ENCODE results near the gene RCSD1. TPM values are rescaled to one million over a fixed set of nuclear protein-coding genes. Genes with fewer than 3 reads are reported as not detected.

Gene RCSD1
- total RNA-seq, 1 experiment from 2014 or later, result 0.50 TPM

GRCh38 chr1:167659450-167659849 is 29.4 kb downstream of the RCSD1 start (continued):
- no peak for TF ChIP-seq ESRRA (CRISPR knock-in tag; IDR thresholded peaks at IDR 0.05; ENCODE audit: borderline replicate concordance)

- H3K4me1 Mint-ChIP-seq, result peaks cover 4% of the 10 kb centered on the region; the same call in 1 of the 2 replicates
- CTCF ChIA-PET, result interaction anchor here (1.1 kb wide), 1 partner anchor 28 kb away, joined by 5 read pairs; no protein-coding TSS in a partner anchor
Observed at GRCh38 chr1:167659881-167660280, 29.8 kb downstream of the RCSD1 start.

More at GRCh38 chr1:167659881-167660280, 29.8 kb downstream of the RCSD1 start:
- ATAC-seq (no peak), DNase-seq (ENCODE audit: low spot score) (no peak)
- Mint-ChIP-seq H3K27me3 (ENCODE audit: low read depth) (peaks cover 3% of the 10 kb centered on the region; the same call in 1 of the 2 replicates), H3K4me3 (no peak overlapping the region), H3K9me3 (no peaks in the 10 kb centered on the region), H3K27ac (no peak overlapping the region), H3K36me3 (no peaks in the 10 kb centered on the region)
- TF ChIP-seq SMAD4 (CRISPR knock-in tag; IDR thresholded peaks at IDR 0.05) (no peak), E2F4 (CRISPR knock-in tag; IDR thresholded peaks at IDR 0.05; ENCODE audit: borderline replicate concordance, low read depth) (no peak), ARID4B (CRISPR knock-in tag; IDR thresholded peaks at IDR 0.05; ENCODE audit: borderline replicate concordance) (no peak), NR2C2 (CRISPR knock-in tag; IDR thresholded peaks at IDR 0.05) (no peak), OVOL2 (CRISPR knock-in tag; IDR thresholded peaks at IDR 0.05; ENCODE audit: borderline replicate concordance) (no peak), ZNF671 (CRISPR knock-in tag; IDR thresholded peaks at IDR 0.05) (no peak), ZNF263 (CRISPR knock-in tag; IDR thresholded peaks at IDR 0.05; ENCODE audit: low read depth) (no peak), ETV6 (CRISPR knock-in tag; IDR thresholded peaks at IDR 0.05) (no peak), ATF1 (CRISPR knock-in tag; IDR thresholded peaks at IDR 0.05) (no peak), TEAD1 (CRISPR knock-in tag; IDR thresholded peaks at IDR 0.05) (no peak), ZNF232 (CRISPR knock-in tag; IDR thresholded peaks at IDR 0.05) (no peak), ATF6 (CRISPR knock-in tag; IDR thresholded peaks at IDR 0.05) (no peak)
- TF ChIP-seq, protein P1, sequence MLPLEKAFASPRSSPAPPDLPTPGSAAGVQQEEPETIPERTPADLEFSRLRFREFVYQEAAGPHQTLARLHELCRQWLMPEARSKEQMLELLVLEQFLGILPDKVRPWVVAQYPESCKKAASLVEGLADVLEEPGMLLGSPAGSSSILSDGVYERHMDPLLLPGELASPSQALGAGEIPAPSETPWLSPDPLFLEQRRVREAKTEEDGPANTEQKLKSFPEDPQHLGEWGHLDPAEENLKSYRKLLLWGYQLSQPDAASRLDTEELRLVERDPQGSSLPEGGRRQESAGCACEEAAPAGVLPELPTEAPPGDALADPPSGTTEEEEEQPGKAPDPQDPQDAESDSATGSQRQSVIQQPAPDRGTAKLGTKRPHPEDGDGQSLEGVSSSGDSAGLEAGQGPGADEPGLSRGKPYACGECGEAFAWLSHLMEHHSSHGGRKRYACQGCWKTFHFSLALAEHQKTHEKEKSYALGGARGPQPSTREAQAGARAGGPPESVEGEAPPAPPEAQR (CRISPR knock-in tag; IDR thresholded peaks at IDR 0.05), result no peak
- POLR2A ChIA-PET, result no interaction called here

All from WTC11 (cell line).